Measurements from ENCODE around the gene OTUD5.
A peak's percentile ranks its signal among the peaks of the same experiment; 100 is the strongest.
"Not testable (repeated sequence)": the region's sequence is repeated elsewhere in the genome, so short reads cannot be mapped to it uniquely, and the experiment has no call there.

The OTUD5 gene

GRCh38 chrX:48910926-48911411 is 46.4 kb downstream of the OTUD5 start:
- DNase-seq: no peak

- DNase-seq: no peak
Measured at GRCh38 chrX:48909703-48910294, 47.6 kb downstream of the OTUD5 start.

GRCh38 chrX:48908600-48908999 is 48.8 kb downstream of the OTUD5 start:
- DNase-seq: no peak

GRCh38 chrX:48905090-48905790 is 52.2 kb downstream of the OTUD5 start:
- no peak for DNase-seq

GRCh38 chrX:48904626-48905025 is 52.8 kb downstream of the OTUD5 start:
- no peak for DNase-seq

- no peak for DNase-seq
Measured at GRCh38 chrX:48904180-48904579, 53.2 kb downstream of the OTUD5 start.

- no peak for DNase-seq
Measured at GRCh38 chrX:48903290-48903689, 54.1 kb downstream of the OTUD5 start.

- DNase-seq: no peak
Measured at GRCh38 chrX:48902776-48903175, 54.6 kb downstream of the OTUD5 start.

- DNase-seq: no peak
Measured at GRCh38 chrX:48902135-48902534, 55.3 kb downstream of the OTUD5 start.

GRCh38 chrX:48901069-48901468 is 56.3 kb downstream of the OTUD5 start:
- DNase-seq: no peak

- DNase-seq: no peak
Measured at GRCh38 chrX:48899078-48899410, 58.4 kb downstream of the OTUD5 start.

GRCh38 chrX:48897625-48898306 is 59.6 kb downstream of the OTUD5 start, which contains the start of the genes PQBP1 and TIMM17B:
Gene PQBP1, plus strand, starts transcription at chrX:48897930. Its CDS starts 580 bp downstream, at chrX:48898510.
Gene TIMM17B, minus strand, starts transcription at chrX:48897768. Its CDS starts 19 bp downstream, at chrX:48897749.
- DNase-seq: peak; percentile 97

- peak; percentile 84 for DNase-seq
Measured at GRCh38 chrX:48897157-48897624, 60.2 kb downstream of the OTUD5 start.

- no peak for DNase-seq
Measured at GRCh38 chrX:48896611-48897011, 60.8 kb downstream of the OTUD5 start.

GRCh38 chrX:48894891-48895290 is 62.5 kb downstream of the OTUD5 start:
- DNase-seq: no peak

- DNase-seq: no peak
Measured at GRCh38 chrX:48893556-48894348, 63.7 kb downstream of the OTUD5 start.

- no peak for DNase-seq
Measured at GRCh38 chrX:48892896-48893295, 64.5 kb downstream of the OTUD5 start.

- DNase-seq: peak; percentile 88
Measured at GRCh38 chrX:48891402-48892288, 65.8 kb downstream of the OTUD5 start.

GRCh38 chrX:48890934-48891401 is 66.4 kb downstream of the OTUD5 start:
- DNase-seq: peak; percentile 35

- no peak for DNase-seq
Measured at GRCh38 chrX:48890296-48890925, 67.0 kb downstream of the OTUD5 start.

- DNase-seq: not testable (repeated sequence)
Measured at GRCh38 chrX:48886586-48886985, 70.8 kb downstream of the OTUD5 start.

Data from NCI-H345 (cell line).